Stimulated activated CD4-positive, alpha-beta T cell treated with anti-CD3 and anti-CD28 coated beads, Interleukin-15, amount 100 ng/mL, for 24 hours (primary cell): ENCODE measurements around the gene WNT4.

Source experiments
- DNase-seq: peaks from one replicate; pipeline ENCODE4 v3.0.0-alpha.2; 2020

Gene WNT4

DNA sequence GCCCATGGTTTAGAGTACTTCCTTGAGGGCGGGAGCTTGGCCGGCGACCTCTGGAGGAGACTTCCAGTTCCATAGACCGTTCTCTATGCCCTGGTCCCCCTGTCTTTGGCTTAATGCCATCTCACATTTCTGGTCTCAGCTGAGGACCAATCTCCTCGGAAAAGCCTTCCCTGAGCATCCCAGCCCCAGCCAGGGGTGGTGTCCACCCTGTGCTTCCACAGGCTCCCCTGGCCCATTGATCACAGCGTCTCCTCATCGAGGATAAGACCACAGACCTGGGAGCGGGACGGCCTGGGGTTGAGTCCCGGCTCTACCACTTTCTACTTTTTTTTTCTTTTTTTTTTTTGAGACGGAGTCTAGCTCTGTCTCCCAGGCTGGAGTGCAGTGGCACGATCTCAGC lies 14.5 kb downstream of the WNT4 start:
- DNase-seq: no peak

DNA sequence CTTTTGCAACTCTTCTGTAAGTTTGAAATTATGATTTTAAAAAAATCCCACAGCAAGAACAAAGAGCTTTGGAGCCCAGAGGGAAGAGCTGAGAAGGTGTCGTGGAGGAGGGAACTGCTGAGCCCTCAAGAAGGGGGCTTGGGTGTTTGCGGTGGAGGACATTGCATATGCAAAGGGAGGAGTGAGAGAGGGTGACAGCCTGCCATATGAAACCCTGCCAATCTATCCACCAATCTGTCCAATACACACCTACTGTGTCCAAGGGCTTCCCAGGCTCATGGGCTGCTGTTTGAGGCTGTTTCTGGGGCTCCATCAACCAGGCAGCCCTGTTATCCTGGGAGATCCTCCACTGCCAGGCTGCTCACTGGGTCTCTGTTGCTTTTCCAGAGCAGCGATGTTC lies 15.2 kb downstream of the WNT4 start:
- no peak for DNase-seq

DNA sequence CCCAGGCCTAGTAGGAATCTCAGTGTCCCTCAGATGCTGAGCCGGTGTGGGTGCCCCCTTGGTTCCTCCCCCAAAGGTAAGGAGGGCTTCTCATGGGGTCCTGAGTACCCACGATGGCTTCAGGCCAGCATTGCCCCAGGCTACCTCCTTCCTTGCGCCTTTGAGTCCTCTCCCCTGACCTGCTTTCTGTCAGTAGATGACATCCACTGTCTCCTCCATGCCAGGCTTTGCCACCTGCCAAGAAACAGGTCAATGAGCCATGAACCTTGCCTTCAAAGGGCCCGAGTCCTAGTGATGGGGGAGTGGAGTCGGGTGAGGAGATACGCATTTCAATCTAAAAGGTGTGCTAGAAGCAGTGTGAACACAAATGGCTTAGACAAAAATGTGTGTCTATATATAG lies 15.6 kb downstream of the WNT4 start:
- DNase-seq: no peak

DNA sequence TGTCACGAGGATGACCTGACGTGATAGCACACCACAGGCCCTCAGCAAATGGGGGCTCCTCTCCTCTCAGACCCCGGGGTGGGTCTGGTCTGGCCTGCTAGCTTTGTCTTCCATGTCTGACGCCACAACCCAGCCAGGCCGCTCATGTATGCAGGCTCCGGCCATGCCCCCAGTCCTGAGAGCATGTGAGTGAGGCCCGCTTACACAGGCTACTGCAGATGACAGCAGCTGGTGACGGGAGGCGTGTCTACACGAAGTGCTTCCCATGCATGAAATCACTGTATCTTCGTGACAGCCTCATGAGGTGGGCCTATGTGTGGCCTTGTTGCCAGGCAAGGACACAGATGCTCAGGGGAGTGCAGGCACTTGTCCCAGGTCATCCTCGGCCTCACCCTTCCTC lies 16.4 kb downstream of the WNT4 start:
- DNase-seq: no peak

DNA sequence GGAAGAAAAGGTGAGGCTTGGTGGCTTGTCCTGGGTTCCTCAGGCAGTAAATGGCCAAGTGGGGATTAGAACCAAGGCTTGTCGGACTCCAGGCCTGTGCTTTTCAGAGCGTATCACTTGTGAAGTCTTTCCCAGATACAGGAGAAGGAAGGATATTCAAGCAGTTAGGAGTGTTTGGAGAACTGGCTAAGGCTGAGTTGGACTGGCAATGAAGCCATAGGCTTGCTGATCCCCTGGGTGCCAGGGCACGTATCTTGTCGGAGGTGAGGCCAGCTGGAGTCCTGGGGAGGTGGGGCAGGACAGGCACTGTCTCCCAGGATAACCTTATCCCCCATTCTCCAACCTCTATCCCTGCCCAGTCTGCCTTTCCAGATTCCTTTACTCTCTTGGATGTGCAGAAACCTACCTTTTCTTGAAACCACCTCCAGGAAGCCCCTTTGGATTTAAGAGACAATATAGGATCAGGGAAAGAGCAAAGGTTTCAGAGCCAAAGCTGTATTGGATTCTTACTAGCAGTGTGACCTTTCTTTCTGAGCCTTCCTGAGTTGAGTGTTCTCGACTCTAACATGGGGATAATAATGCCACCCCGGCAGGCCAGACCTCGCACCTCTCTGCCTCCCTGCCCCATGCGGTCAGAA lies 18.2 kb downstream of the WNT4 start:
- no peak for DNase-seq

DNA sequence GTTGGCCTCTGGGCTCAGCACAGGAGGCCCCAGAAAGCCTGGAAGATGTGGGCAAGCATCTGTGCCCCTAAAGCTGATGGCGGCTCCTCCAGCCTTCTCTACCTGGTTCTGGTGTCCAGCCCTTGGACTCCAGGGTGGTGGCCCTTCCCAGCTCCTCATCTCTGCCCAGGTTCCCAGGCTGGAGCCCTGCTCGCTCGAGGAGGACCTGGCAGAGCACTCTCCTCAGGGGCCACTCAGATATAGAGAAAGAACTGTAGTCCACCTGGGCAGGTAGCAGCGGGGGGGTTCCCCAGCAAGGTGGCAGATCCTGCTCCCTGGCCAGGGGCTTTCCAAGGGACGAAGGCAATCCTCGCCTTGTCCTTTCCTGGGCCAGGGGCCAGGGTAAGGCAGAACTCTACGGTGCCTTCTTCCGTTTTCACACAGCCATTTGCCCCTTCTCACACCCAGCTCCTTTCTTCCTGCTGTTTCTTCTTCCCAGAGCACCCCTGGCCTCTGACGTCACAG lies 18.9 kb downstream of the WNT4 start:
- no peak for DNase-seq

DNA sequence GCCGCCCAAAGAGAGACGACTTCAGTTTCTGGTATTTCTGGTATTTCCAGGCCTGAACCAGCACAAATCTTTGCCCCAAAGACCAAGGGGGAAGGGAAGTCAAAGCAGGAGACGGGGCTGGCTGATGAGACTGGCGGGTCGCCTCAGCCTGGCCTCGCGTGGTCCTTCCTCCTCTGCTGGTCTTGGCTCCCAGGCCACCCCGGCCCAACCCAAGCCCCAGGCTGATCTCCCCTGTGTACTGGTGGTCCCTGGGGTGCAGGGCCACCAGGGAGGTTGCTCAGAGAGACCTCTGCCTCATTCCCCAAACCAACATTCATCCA lies 19.9 kb downstream of the WNT4 start:
- DNase-seq: no peak

DNA sequence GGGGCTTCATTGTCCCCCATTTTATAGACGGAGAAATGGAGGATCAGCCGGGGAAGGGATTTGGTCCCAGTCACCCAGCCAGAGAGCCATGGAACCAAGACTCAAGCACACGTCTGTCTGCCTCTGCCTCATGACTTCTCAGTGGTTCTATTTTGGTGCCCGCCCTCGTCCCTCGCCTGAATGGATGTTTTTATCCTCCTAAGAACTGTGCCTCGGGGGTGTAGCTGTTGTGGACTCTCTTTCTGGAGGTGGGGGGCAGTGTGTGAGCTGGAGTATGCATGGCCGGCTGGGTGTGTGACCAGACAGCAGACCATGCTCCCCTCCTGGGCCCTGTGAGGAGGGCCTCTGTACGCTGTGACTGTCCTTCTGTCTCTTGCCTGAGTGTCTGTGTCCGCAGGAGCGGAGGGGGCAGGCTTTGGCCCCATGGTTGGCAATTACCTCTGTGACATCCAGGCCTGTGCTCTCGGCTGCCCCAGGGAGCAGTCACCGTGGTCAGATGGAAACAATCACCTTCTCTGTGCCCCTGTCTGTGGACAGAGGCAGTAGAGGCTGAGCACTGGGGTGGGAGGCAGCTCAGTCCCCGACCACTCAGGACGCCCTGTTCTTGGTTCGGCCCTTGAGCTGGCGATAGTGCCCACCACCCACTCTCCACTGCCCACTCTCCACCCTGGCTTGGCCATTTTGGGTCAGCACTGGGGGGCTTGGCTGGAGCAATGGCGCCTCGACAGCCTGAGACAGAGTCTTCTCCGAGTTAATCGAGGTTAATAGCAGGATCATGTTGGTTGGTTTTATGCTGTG lies 20.4 kb downstream of the WNT4 start:
- DNase-seq: no peak

DNA sequence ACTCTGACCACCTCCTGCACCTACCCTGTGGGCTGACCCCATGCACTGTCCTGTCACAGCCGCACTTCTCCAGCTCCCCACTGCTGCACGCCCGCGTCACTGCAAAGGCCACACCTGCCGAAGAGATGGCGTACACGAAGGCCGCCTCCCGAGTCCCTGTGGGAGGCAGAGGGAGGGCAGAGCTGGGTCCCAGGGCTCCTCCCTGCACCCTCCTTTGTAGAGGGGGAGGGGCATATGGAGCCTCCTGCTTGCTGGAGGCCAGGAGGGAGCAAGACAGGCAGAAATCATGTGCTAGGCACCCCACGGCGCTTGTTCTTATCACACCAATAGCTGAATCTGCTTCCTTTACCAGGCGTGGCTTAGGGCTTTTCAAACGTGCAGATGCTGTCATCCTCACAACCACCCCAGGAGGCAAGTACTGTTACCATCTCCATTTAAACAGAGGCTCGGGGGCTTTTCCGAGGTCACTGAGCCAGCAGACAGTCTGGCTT lies 21.4 kb downstream of the WNT4 start:
- no peak for DNase-seq

DNA sequence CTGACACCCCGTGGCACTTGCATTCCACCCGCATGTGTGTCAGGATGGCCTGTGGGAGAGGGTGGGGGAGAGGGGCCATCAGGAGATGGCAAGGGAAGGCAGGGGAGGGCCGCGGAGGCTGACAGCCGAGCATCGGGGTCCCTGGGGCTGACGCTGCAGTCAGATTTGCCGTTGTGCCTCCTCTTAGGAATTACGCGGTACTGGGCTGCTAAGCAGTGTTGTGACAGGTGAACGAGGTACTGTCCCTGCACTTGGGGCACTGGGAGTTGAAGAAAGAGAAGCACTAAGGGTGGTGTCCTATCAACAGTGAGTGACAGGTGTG lies 22.5 kb downstream of the WNT4 start:
- no peak for DNase-seq

DNA sequence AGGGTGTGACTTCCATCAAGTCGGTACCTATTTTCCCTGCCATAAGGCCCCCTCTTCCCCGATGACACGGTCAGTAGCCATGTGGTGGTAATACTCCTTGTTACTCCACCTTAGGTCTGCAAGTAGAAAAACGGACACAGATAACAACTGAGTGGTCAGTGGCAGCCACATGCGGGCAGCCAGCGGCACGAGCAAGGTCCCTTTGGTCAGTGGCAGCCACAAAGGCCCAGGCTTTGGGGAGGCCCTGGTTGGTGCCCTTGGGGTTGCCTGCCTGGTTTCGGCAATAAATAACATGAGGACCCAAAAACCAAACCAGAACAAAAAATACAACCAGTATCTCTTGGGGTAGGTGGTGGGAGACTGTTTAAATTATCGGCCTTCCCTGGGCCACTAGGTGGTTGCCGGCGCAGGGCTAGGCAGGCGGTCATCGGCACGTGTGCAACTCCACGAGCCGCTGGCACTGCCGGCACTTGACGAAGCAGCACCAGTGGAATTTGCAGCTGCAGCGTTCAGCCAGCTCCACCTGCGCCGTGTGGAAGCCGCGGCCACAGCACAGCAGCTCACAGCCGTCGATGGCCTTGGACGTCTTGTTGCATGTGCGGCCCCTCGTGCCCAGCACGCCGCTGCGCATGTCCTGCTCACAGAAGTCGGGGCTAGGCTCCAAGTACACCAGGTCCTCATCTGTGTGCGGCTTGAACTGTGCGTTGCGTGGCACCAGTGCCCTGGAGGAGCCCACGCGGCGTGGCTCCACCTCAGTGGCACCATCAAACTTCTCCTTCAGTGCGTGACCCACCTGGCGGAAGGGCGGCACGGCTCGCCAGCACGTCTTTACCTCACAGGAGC lies 23.1 kb downstream of the WNT4 start:
- DNase-seq: no peak

DNA sequence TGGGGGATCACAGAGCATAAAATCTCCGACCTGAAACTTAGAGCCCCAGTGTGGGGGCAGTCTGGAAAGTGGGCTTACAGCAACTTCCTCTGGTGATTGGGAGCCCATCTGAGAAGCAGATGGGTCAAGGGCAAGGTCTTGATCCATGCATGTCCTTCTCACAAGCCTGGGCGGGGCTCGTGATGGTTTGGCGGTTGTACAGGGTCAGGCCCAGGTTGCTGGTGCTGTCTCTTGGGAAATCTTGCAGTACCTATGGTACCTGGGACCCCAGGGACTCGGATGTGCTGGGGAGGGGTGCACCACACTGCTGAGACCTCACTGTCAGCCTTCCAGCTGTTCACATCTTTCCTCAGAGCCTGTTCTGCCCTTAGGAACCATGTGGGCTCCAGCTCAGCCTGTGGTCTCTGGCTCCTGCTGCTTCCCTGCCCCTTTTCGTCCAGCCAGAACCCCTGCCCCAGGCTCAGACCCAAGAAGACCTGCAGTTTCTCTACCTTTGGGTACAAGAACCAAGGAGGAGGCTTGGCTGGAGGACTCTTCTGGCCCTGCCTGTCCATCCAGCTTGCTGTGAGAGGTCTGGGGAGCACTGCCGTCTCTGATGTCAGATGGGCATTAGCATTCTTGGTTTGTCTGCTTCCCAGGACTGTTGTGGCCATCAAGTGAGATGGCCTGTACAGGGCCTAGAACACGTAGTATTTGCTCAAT lies 24.5 kb downstream of the WNT4 start:
- no peak for DNase-seq

DNA sequence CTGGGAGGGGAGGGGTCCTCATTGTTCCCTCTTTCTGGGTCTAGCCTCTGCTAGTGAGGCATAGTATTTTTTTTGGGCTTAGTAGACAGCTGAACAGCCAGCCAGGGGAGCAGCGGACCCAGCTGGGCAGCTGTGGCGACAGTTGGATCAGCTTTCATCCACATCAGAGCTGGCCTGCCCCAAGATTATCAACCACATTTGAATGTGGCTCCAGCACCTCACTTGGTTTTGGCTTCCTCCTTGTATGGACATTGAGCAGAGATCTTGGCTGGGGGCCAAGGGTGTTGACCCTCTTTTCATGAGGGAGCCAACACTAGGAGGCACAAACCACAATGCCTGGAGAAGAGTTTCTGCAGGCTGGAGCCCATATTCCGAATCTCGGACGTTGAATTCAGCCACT lies 25.0 kb downstream of the WNT4 start:
- DNase-seq: no peak

DNA sequence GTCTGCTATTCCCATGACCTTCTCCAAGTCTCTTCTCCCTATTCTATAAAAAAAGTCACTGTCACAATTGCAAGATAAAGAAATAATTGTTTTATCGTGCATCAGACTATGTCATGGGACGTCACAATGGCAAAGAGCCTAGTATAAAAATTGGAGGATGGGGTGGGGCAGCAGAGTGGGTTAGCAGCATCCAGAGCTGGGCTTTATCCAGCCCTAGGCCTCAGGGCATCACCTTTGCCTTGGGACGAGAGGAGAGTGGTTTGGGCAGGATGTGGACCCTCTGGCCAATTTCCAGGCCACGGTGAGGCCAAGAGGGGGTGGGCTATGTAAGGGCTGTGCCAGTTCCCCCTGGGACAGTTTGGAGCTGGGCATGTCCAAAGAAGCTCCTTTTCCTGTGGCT lies 25.7 kb downstream of the WNT4 start:
- DNase-seq: no peak

DNA sequence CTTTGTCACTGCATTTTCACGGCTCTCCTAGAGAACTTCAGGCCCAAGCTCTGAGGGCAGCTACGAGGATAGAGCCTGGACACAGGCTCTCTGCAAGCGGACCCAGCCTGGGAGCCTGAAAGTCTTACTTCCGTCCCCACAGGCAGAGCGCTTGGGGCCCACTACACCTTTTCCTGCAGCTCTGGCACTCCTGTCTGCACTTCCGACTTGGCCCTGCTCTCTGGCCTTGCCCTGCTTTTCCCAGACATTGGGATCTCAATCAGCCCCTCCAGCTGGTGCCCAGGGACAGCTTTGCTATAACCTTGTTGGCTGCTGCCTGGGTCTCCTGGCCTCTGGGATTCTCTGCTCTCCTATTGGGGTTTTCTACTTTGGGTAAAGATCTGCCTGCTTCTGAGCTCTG lies 27.6 kb downstream of the WNT4 start:
- no peak for DNase-seq

DNA sequence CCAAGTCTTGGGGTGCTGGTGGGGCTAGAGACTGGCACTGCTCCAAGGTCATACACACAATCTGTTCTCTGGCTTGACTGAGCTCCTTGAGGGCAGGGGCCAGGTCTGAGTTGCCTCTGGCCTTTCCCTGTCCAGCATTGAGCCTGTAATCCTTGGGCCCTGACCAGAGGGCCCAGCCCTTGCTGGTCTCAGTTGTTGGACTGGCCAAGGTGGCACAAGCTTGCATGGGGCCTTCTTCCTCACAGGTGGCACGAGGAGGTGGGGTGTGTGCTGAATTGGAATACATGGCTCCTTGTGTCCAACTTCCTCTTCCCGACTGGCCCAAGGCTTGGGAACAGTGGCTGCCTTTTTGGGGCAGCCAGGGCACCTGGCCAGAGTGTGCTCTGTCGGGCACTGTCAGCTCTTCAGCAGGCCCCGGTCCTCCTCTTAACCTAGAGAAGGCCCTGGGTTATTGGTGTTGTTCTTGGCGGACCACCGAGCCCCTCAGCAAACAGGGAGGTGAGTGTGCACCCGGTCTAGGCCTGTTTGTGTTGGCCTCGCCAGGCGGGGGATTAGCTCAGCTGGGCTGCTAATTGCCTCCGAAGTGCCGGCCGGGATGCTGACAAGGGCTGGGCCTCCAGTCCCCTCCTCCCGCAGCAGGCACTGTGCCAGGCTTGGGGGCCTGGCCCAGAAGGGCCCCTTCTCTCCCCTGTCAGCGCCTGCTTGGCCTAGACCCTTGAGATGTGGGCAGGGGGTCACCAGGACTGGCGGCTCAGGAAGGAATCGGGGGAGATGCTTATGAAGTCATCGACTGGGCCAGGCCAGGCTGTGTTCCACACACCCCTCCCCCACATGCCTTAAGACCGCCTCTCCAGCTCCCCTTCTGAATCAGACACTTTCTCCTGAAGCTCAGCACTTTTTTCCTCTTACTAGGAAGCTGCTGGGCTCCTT lies 28.5 kb downstream of the WNT4 start:
- no peak for DNase-seq

DNA sequence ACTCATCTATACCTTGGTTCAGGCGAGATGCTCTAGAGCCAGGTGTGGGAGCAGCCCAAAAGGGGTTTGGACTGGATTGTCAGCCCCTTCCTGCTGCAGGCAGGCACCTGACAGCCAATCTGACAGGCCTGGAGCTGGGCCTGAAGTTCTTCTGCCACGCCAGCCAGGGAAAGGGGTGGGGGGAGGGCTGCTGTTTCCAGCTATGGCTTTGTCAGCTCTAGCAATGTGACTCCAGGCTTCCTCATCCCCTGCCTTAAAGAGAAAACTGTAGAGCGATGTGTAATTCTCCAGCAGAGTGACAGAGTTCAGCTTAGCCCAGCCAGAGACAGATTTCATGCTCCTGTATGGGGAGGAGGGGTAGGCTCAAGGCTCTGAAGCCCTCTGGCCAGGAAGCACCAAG lies 30.3 kb downstream of the WNT4 start:
- DNase-seq: no peak

DNA sequence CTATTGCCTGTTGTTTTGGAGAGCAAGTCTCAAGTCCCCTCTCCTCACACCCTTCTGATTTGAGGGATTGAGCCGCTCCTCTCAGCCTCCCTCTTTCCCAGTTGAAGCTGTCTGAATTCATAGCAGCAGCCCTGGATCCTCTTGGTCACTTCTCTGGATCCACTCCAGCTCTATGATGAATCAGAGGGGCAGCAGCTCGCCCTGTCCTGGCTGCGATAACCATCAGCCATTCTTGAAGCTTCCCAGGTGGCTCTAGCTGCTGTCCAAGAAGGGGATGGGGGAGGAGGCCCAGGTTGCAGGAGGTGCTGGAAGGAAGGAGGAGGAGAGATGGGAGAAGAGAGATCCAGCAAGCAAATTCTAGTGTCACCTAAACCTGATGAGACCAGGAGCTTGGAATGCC lies 31.3 kb downstream of the WNT4 start:
- DNase-seq: no peak

DNA sequence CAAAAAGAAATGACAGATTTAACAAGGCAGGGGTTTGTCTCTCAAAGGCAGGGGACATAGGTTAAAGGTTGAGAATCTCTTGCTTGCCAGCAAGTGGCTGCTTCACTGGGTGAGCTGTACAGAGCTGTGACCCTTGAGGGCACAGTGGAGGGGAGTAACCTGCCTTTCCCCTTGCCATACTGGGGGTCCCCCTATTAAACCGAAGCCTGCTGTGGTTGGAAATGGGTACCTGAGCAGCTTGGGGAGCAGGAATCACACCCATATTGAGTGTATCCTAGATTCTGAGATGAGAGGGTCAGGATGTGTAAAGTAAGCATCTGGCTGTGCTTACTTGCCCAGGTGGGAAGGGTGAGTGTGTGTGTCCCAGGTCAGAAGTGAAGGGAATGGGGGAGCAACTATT lies 31.8 kb downstream of the WNT4 start:
- no peak for DNase-seq

DNA sequence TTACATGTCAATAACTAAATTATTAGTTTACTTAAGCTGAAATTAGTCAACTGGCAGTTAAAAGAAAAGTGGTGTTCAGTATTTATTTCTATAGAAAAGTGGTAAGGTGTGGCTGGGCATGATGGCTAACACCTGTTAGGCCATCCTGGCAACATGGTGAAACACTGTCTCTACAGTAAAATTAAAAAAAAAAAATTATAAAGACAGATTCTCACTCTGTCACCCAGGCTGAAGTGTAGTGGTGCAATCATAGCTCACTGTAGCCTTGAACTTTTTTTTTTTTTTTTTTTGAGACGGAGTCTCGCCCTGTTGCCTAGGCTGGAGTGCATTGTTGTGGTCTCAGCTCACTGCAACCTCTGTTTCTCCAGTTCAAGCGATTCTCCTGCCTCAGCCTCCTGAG lies 32.9 kb downstream of the WNT4 start:
- no peak for DNase-seq

DNA sequence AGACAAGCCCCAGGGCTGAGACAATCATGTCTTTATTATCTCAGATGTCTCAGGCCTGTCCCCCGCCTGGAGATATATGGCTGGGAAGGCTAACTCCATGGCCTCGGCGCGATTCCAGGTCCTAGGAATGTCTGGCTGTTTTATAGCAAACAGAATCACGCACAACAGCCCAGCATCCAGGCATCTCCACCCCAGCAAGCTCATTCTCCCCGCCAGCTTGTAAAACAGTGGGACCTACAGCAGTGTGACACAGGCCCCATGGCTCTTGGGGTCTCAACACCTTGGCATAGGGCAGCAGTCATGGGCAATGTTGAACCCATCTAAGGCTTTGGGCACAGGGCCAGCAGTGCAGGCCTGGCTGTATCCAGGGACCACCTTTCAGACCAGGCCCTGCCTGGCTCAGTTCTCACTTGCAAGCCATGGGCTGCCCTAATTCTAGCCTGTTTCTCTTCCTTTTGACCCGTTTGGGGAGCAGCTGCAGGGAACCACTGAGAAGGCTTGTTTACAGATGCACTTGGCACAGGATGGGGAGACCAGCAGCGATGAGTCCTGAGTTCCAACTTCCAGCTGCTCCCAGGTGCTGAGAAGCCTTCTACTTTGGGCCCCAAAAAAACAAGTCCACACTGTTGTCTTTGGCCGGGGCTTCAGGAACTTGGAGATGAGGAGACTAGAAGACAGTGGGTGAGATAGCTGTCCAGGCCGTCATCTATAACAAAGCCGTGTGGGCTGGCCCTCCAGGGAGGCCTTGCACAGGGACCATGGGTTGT lies 34.4 kb downstream of the WNT4 start:
- no peak for DNase-seq
